Stimulated activated CD8-positive, alpha-beta memory T cell treated with anti-CD3 and anti-CD28 coated beads, Interleukin-4, amount 100 ng/mL, for 4 hours (primary cell): ENCODE data around the gene CBLN2.

Experiments used
- DNase-seq, 2 donors: peaks; one replicate each; pipeline ENCODE4 v3.0.0-alpha.2; 2020; ENCODE audit warnings: low read depth in 2 of 2, low spot score in 1 of 2

CBLN2 gene

DNA sequence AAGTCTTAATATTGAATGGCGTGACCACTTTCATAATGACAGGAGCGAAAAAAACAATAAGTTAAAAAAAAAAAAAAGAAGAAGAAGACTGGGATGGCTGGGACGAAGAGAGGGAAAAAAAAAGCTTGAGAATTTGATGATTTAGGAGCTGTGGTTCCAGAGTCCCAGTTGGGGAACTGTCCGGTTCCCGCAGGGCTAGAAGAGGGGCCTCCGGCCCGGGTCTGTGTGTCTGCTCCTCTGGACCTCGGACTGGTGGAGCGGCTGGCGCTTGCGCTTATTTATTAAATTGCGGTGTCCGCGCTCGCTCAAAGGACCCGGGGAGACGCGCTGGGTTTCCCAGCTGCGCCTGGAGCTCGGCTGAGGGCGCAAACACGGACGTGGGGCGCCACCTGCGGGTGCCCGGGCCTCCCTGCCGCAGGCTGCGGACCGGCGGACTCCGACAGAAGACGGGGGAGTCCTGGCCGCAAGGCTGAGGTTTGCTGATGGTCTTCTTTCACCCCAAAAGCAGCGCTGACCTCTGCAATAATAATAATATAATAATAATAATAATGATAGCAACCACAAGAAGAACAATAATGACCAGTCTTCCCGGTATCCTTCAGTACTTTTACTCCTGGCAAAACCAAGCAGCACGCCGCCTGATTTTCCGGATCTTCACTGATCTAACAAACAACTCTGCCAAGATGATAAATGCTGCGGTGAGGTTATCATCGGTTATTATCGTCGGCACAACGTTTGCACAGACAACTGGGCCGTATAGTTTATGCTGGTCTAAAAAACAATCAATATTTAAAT lies at the start of gene CBLN2:
Gene CBLN2 (minus strand): TSS at position 251 of the 795 bp plus-strand sequence. CDS start 2,182 bp downstream, outside the sequence.
- DNase-seq, result no peak

DNA sequence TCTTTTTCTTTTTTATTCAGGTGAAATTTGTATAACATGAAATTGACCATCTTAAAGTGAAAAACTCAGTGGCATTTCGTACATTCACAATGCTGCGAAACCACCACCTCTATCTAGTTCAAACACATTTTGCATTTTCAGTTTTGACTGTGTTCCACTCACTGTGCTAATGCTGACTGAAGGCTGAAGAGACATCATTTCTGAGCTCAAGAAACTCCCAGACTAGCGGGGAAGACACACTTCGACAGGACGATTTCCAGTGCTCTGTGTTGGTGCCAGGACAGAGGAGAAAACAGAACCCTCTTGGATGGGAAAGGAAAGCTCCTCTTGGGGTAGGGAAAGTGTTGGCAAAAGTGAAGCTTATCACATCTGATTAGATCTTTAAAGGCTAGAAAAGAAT lies 44.2 kb upstream of the CBLN2 start:
- no peak for DNase-seq

GRCh38 chr18:72584787-72585186 lies 40.6 kb upstream of the CBLN2 start:
- DNase-seq, result no peak

- no peak for DNase-seq
Observed at GRCh38 chr18:72581976-72582375, 37.8 kb upstream of the CBLN2 start.

DNA sequence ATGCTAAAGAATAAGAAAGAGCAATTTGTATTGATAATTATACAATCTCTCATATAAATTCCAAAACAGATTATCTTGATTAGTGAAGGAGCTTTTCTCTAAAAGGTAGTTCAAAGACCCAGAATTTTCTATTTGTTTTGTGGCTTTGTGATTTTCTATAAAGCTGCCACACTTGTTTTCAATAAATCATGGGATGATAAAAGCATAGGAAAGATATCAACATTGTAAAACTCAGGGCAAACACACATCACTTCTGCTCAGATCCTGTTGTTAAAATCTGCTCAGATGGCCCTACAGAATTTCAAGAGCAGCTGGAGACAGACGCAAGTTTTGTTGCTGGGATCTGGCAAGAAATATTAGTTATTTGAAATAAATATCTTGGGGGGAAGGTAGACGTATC lies 28.8 kb upstream of the CBLN2 start:
- DNase-seq, result no peak

DNA sequence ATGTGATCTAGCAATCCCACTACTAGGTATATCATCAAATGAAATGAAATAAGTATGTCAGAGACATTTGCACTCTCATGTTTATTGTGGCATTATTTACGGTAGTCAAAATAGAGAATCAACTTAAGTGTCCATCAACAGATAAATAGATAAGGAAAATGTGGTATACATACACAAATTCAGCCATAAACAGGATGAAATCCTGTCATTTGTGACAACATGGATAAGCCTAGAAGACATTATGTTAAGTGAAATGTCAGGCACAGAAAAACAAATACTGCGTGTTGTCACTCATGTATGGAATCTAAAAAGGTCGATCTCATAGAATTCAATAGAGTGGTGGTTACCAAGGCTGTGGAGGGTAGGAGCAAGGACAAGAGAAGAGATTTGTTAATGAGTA lies 22.1 kb upstream of the CBLN2 start:
- DNase-seq, result no peak

- DNase-seq, result no peak
Observed at GRCh38 chr18:72555968-72556367, 11.8 kb upstream of the CBLN2 start.

DNA sequence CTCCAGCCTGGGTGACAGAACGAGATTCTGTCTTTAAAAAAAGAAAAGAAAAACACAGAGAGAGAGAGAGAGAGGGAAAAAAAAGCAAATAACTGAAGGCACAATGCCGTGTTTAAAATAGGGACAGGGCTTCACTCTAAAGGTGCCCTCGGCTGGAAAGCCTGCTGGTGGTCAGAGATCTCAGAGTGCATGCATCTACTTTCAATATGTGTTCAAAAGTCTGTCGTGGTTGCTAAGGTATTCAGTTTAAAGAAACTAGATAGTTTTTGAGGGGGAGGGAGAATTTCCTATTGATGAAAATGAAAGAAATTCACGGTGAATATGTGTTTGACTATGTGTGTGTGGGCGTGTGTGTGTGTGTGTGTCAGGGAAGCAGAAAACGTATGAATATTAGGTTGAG lies 11.0 kb upstream of the CBLN2 start:
- DNase-seq, result no peak

DNA sequence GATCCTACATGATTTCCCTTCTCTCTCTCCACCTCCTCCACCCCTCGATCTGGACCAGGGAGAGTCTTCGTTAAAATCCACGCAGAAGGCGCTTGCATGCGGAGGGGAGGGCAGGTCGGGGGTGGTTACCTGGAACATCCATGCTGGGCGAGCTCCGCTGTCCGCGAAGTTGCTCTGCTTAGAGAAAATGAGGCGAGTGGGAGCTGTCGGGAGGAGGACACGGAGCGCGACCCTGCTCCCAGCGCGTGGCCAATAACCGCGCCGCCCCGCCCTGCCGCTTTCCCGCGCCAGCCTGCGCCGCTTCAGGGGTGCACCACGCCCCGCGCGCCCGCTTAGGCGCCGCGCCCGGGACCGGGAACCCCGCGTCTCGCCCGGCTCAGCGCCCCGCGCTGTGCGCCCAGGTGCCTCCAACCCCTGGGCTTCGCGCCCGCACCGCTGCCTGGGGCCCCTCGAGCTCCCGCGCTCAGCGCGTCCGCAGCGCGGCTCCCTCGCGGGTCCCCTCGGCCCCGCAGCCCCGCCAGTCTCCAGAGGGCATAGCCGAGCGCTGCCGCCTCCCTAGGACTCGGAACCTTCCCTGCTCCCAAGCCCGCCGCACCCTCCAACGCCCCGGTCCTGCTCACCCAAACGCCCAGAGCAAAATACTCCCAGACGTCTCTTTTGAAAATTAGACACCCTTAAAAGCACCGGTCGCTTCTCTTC lies 636 bp downstream of the CBLN2 start:
- no peak for DNase-seq

DNA sequence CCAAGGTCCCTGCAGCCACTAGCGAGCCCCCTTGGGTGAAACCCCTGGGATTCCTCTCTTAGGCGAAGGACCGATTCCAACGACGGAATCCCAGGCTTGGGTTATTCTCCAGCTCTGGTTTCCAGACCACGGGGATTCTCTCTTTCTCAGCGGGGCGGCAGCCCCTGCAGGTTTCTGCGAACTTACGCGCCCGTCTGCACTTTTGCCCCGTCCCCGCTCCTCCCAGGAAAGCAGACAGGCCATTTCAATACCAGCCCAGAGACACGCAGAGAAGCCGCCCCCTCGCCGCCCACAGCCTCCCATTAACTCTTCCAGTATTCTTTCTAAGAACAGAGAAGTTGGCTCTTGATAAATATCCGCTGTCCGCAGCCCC lies 1.2 kb downstream of the CBLN2 start:
- no peak for DNase-seq

GRCh38 chr18:72542342-72542741 lies 1.8 kb downstream of the CBLN2 start:
- DNase-seq, result no peak

DNA sequence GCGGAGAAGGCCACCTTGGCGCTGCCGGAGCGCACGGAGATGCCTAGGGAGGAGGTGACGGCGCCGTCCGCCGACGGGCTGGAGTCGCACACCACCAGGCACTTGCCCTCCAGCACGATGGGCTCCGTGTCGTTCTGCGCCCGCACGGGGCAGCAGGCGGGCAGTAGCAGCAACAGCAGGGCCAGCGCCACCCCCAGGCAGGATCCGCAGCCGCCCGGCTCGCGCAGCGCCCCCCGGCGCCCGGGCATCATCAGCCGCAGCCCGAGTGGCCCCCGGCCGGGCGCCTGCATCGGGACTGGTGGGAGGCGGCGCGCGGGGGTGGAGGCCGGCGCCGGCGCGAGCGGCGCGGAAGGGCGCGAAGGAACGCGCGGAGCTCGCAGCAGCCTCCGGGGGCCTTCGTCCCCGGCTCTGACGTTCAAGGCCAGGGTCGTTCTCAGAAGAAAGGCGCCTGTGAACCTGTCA lies 2.2 kb downstream of the CBLN2 start:
- DNase-seq, result no peak

DNA sequence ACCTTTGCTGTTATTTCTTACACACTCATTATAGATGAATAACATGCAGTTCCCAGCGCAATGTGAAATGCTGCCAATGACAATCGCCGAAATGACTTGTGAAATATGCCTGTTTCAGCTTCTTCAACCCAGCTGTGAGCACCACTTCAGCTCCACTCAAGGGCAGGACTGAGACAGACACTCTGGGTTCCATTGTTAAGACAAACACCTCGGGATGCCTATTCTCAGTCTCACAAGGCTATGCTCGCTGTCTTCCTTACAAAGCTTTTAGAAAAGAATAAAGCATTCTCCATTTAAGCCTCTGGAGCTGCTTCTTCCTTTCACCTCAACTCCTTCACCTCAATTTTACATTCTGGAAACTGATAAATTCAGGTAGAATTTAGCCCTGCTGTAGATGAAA lies 4.2 kb downstream of the CBLN2 start:
- no peak for DNase-seq

- DNase-seq, result no peak
Observed at GRCh38 chr18:72530622-72531021, 13.5 kb downstream of the CBLN2 start.

- no peak for DNase-seq
Observed at GRCh38 chr18:72504866-72505265, 39.3 kb downstream of the CBLN2 start.

DNA sequence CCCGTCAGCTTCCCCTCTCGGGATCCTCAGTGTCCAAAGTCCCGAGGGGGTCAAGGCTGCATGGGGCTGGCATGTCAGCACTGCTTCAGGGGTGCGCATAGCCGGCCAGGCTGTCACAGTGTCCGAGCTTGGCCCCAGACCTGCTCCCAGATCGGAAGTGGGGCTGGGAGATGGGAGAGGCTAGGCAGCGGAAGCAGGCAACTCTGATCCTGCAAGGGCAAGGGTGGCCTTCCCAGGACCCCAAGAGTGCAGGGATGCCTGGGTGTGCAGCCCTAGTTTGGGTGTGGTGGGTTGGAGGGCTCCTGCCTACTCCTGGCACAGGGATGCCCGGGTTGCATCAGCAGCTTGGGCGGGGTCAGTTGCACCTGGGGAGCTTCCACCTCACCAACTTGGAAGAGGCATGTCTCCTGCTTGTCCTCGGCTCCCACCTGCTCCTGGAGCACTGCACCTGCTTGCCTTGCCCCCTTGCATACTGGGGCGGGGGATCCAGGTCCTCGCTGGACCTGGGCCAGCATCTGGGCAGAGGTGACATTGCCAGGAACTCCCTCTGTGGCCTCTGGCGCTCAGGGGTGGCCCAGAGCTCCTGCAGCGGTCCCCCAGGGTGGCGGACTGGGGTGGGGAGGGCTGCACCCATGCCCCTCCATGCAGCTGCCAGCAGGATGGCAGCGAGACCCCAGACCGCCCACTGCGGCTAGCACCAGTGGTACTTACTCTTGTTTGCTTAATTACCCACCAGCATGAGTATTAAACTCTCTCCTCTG lies 41.3 kb downstream of the CBLN2 start:
- DNase-seq, result no peak

- no peak for DNase-seq
Observed at GRCh38 chr18:72492497-72492896, 51.6 kb downstream of the CBLN2 start.
